Measurements from ENCODE around the gene ZNF580.

DNA sequence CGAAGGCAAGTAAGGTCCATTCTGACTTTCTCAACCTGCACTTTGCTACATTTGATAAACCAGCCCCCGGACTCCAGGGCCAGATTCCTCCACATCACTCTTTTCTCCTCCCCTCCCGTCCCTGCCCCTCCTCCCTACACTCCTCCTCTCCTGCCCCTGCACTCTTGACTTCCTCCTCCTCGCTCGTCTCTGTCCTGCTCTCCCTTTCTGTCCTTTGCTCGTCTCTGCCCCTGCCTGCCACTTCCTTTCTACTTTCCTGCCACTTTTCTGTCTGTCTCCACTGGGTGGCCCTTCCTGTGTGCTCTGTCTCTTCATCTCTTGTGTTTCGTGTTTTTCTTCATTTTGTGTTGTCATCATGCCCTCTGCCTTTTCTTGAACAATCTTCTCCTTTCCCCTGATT lies 21.0 kb downstream of the ZNF580 start:
- TF ChIP-seq, protein P1, sequence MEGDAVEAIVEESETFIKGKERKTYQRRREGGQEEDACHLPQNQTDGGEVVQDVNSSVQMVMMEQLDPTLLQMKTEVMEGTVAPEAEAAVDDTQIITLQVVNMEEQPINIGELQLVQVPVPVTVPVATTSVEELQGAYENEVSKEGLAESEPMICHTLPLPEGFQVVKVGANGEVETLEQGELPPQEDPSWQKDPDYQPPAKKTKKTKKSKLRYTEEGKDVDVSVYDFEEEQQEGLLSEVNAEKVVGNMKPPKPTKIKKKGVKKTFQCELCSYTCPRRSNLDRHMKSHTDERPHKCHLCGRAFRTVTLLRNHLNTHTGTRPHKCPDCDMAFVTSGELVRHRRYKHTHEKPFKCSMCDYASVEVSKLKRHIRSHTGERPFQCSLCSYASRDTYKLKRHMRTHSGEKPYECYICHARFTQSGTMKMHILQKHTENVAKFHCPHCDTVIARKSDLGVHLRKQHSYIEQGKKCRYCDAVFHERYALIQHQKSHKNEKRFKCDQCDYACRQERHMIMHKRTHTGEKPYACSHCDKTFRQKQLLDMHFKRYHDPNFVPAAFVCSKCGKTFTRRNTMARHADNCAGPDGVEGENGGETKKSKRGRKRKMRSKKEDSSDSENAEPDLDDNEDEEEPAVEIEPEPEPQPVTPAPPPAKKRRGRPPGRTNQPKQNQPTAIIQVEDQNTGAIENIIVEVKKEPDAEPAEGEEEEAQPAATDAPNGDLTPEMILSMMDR (optimal IDR thresholded peaks at IDR 0.05 in 1 of 3, IDR thresholded peaks at IDR 0.05 in 1 of 3, conservative IDR thresholded peaks at IDR 0.05 in 1 of 3; ENCODE audit: extremely low read depth in 1 of 3, insufficient read depth in 2 of 3, low read length in 3 of 3) = no peak
- TF ChIP-seq EZH2 (IDR thresholded peaks at IDR 0.05; ENCODE audit: low read length) = no peak
